ENCODE data around the gene VTI1B.

VTI1B gene

GRCh38 chr14:67680121-67680602 is 5.7 kb upstream of the VTI1B start:
- no peak overlapping the region for H3K27ac ChIP-seq
- no peaks in the 10 kb centered on the region for H3K4me1 ChIP-seq
- H3K9me3 ChIP-seq (ENCODE audit: control insufficient read depth, low read length): no peaks in the 10 kb centered on the region
- H3K27me3 ChIP-seq (ENCODE audit: control insufficient read depth, insufficient read depth, low read length): no peaks in the 10 kb centered on the region
- no peak overlapping the region for H3K4me2 ChIP-seq (ENCODE audit: low read length)
- no peaks in the 10 kb centered on the region for H3K79me2 ChIP-seq
- no peak overlapping the region for H3K4me3 ChIP-seq (ENCODE audit: low read depth, low read length)
- no peak overlapping the region for H2AFZ ChIP-seq
- no peak for TF ChIP-seq CTCF (IDR thresholded peaks at IDR 0.05)
- H3K36me3 ChIP-seq (ENCODE audit: control insufficient read depth, insufficient read depth, low read length): no peaks in the 10 kb centered on the region
- no peak overlapping the region for H3K9ac ChIP-seq

GRCh38 chr14:67679006-67679405 is 4.6 kb upstream of the VTI1B start:
- no peak overlapping the region for H3K4me2 ChIP-seq (ENCODE audit: low read length)
- H2AFZ ChIP-seq: no peak overlapping the region
- no peaks in the 10 kb centered on the region for H3K27me3 ChIP-seq (ENCODE audit: control insufficient read depth, insufficient read depth, low read length)
- H3K4me1 ChIP-seq: no peaks in the 10 kb centered on the region
- no peak overlapping the region for H3K4me3 ChIP-seq (ENCODE audit: low read depth, low read length)
- H3K9ac ChIP-seq: no peak overlapping the region
- no peaks in the 10 kb centered on the region for H3K36me3 ChIP-seq (ENCODE audit: control insufficient read depth, insufficient read depth, low read length)
- no peak for TF ChIP-seq CTCF (IDR thresholded peaks at IDR 0.05)
- no peaks in the 10 kb centered on the region for H3K9me3 ChIP-seq (ENCODE audit: control insufficient read depth, low read length)
- H3K79me2 ChIP-seq: no peaks in the 10 kb centered on the region
- H3K27ac ChIP-seq: no peak overlapping the region

- peaks cover 14% of the 10 kb centered on the region for H3K4me1 ChIP-seq
- TF ChIP-seq CTCF (IDR thresholded peaks at IDR 0.05): no peak
- peak overlapping the region; percentile 99 for H3K4me3 ChIP-seq (ENCODE audit: low read depth, low read length)
- no peaks in the 10 kb centered on the region for H3K27me3 ChIP-seq (ENCODE audit: control insufficient read depth, insufficient read depth, low read length)
- H3K79me2 ChIP-seq: peaks cover 36% of the 10 kb centered on the region
- H2AFZ ChIP-seq: peak overlapping the region; percentile 91
- H3K27ac ChIP-seq: peak overlapping the region; percentile 98
- no peaks in the 10 kb centered on the region for H3K36me3 ChIP-seq (ENCODE audit: control insufficient read depth, insufficient read depth, low read length)
- peak overlapping the region; percentile 100 for H3K4me2 ChIP-seq (ENCODE audit: low read length)
- peak overlapping the region; percentile 78 for H3K9ac ChIP-seq
- no peaks in the 10 kb centered on the region for H3K9me3 ChIP-seq (ENCODE audit: control insufficient read depth, low read length)
These were observed 769 bp upstream of the VTI1B start for GRCh38 chr14:67675219-67675582.

- H3K4me3 ChIP-seq (ENCODE audit: low read depth, low read length): peak overlapping the region; percentile 99
- peak; percentile 24 for TF ChIP-seq CTCF (IDR thresholded peaks at IDR 0.05)
- H3K36me3 ChIP-seq (ENCODE audit: control insufficient read depth, insufficient read depth, low read length): no peaks in the 10 kb centered on the region
- H3K9me3 ChIP-seq (ENCODE audit: control insufficient read depth, low read length): no peaks in the 10 kb centered on the region
- H3K9ac ChIP-seq: peak overlapping the region; percentile 78
- H3K4me2 ChIP-seq (ENCODE audit: low read length): peak overlapping the region; percentile 100
- H3K27ac ChIP-seq: peak overlapping the region; percentile 98
- peaks cover 14% of the 10 kb centered on the region for H3K4me1 ChIP-seq
- peak overlapping the region; percentile 91 for H2AFZ ChIP-seq
- H3K79me2 ChIP-seq: peaks cover 42% of the 10 kb centered on the region
- no peaks in the 10 kb centered on the region for H3K27me3 ChIP-seq (ENCODE audit: control insufficient read depth, insufficient read depth, low read length)
These were observed 323 bp downstream of the VTI1B start for GRCh38 chr14:67674139-67674479.

GRCh38 chr14:67673451-67673850 is 981 bp downstream of the VTI1B start:
- H3K27ac ChIP-seq: peak overlapping the region; percentile 98
- no peaks in the 10 kb centered on the region for H3K9me3 ChIP-seq (ENCODE audit: control insufficient read depth, low read length)
- TF ChIP-seq CTCF (IDR thresholded peaks at IDR 0.05): no peak
- peak overlapping the region; percentile 99 for H3K4me3 ChIP-seq (ENCODE audit: low read depth, low read length)
- H3K27me3 ChIP-seq (ENCODE audit: control insufficient read depth, insufficient read depth, low read length): no peaks in the 10 kb centered on the region
- H2AFZ ChIP-seq: no peak overlapping the region
- H3K36me3 ChIP-seq (ENCODE audit: control insufficient read depth, insufficient read depth, low read length): no peaks in the 10 kb centered on the region
- H3K4me2 ChIP-seq (ENCODE audit: low read length): peak overlapping the region; percentile 100
- peaks cover 42% of the 10 kb centered on the region for H3K79me2 ChIP-seq
- no peak overlapping the region for H3K9ac ChIP-seq
- H3K4me1 ChIP-seq: peaks cover 14% of the 10 kb centered on the region

Measured in parathyroid adenoma (tissue), 2 donors.